B cell (primary cell): ENCODE measurements around the gene MEF2C. TPM values are rescaled to one million over a fixed set of nuclear protein-coding genes. Genes with fewer than 3 reads are reported as not detected.
"Not testable (repeated sequence)": the region's sequence is repeated elsewhere in the genome, so short reads cannot be mapped to it uniquely, and the experiment has no call there.

Experiments used
- ATAC-seq: fragments of 200-7000 bp; cut with Tn5 transposase; one replicate; pipeline ENCODE4 v1.10.0; 2021; ENCODE audit warnings: low read depth, mild to moderate bottlenecking, moderate number of reproducible peaks, moderate library complexity
- CTCF ChIA-PET: fragments of 350-600 bp; sonication (Branson Sonifier 250); formaldehyde crosslinking; loops from one replicate; lab custom pipeline; 2021; ENCODE audit warnings: antibody characterized with exemption, inconsistent platforms; lab: Charles Lee
- POLR2A ChIA-PET: fragments of 350-600 bp; sonication (Branson Sonifier 250); formaldehyde crosslinking; loops from one replicate; lab custom pipeline; 2021; ENCODE audit warnings: antibody characterized with exemption; lab: Charles Lee
- DNase-seq: peaks from one replicate; pipeline ENCODE4 v3.0.0; 2013
- H2AFZ ChIP-seq: 2 replicates; pipeline ENCODE4 v1.6.1; 2012; ENCODE audit warnings: mild to moderate bottlenecking, low read depth, low read length; ENCODE audit not compliant: insufficient read depth, poor library complexity, severe bottlenecking
- H3K27ac ChIP-seq, 2 donors: 1 replicate in 1 of 2; 2 replicates in 1 of 2; pipeline ENCODE4 v1.5.1; 2012 to 2013; ENCODE audit warnings: low read length in 2 of 2, mild to moderate bottlenecking in 2 of 2, moderate library complexity in 1 of 2
- H3K27me3 ChIP-seq, 4 experiments: fragments of 200-600 bp in 1 of 4; sonication (generic) in 1 of 4; replicated peaks in 1 of 4; 1 replicate in 2 of 4; 2 replicates in 2 of 4; pipeline versions ENCODE4 v1.6.1 to v1.7.0; 2013 to 2016; ENCODE audit warnings: low read length in 3 of 4, mild to moderate bottlenecking in 2 of 4, mixed read lengths in 1 of 4, moderate library complexity in 1 of 4; ENCODE audit not compliant: insufficient read depth in 4 of 4, control insufficient read depth in 3 of 4; ENCODE audit errors: control extremely low read depth in 1 of 4
- H3K36me3 ChIP-seq, 2 experiments: replicated peaks in 1 of 2; 1 replicate in 1 of 2; 2 replicates in 1 of 2; pipeline versions ENCODE4 v1.6.1 to v1.7.1; 2013; ENCODE audit warnings: low read length in 1 of 2; ENCODE audit not compliant: insufficient read depth in 2 of 2, control insufficient read depth in 1 of 2; ENCODE audit errors: control extremely low read depth in 1 of 2, extremely low read depth in 1 of 2
- H3K4me1 ChIP-seq, 2 donors: fragments of 200-600 bp in 1 of 2; sonication (generic) in 1 of 2; 1 replicate in 1 of 2; 2 replicates in 1 of 2; pipeline versions ENCODE4 v1.5.1 to v1.6.1; 2013 to 2017; ENCODE audit warnings: low read length in 2 of 2; ENCODE audit not compliant: control insufficient read depth in 2 of 2, insufficient read depth in 2 of 2
- H3K4me2 ChIP-seq: replicated peaks from 2 replicates; pipeline ENCODE3; 2012; ENCODE audit warnings: mild to moderate bottlenecking, low read depth, low read length; ENCODE audit not compliant: poor library complexity, severe bottlenecking
- H3K4me3 ChIP-seq, 5 experiments: fragments of 200-600 bp in 1 of 5; sonication (generic) in 1 of 5; 1 replicate in 3 of 5; 2 replicates in 2 of 5; pipeline versions ENCODE4 v1.5.1 to v1.7.0; 2011 to 2016; ENCODE audit warnings: low read length in 4 of 5, mild to moderate bottlenecking in 4 of 5, low read depth in 2 of 5, control low read depth in 1 of 5, moderate library complexity in 1 of 5; ENCODE audit not compliant: insufficient read depth in 1 of 5; ENCODE audit errors: control extremely low read depth in 1 of 5, extremely low read depth in 1 of 5
- H3K79me2 ChIP-seq: fragments of 200-600 bp; sonication (generic); one replicate; pipeline ENCODE4 v1.6.0; 2016; ENCODE audit warnings: low read length; ENCODE audit not compliant: control insufficient read depth, insufficient read depth
- H3K9ac ChIP-seq: fragments of 200-600 bp; sonication (generic); 2 replicates; pipeline ENCODE4 v1.6.1; 2017; ENCODE audit warnings: mild to moderate bottlenecking, low read length, moderate library complexity
- H3K9me3 ChIP-seq, 3 donors: one replicate each; pipeline versions ENCODE4 v1.6.1 to v1.7.1; 2013; ENCODE audit warnings: low read length in 2 of 3; ENCODE audit not compliant: control insufficient read depth in 2 of 3, insufficient read depth in 1 of 3; ENCODE audit errors: control extremely low read depth in 1 of 3
- H4K20me1 ChIP-seq: 2 replicates; pipeline ENCODE4 v1.6.0; 2012; ENCODE audit warnings: mild to moderate bottlenecking, low read length; ENCODE audit not compliant: insufficient read depth, control insufficient read depth, poor library complexity, severe bottlenecking
- H3K27ac Mint-ChIP-seq: one replicate; pipeline ENCODE4 v1.8.0; 2021; ENCODE audit warnings: mixed read lengths
- H3K27me3 Mint-ChIP-seq: one replicate; pipeline ENCODE4 v1.8.0; 2021; ENCODE audit warnings: mixed read lengths
- H3K4me1 Mint-ChIP-seq: one replicate; pipeline ENCODE4 v1.8.0; 2021; ENCODE audit warnings: mixed read lengths
- H3K4me3 Mint-ChIP-seq: one replicate; pipeline ENCODE4 v1.8.0; 2021; ENCODE audit warnings: mixed read lengths
- H3K9me3 Mint-ChIP-seq: one replicate; pipeline ENCODE4 v1.8.0; 2022; ENCODE audit warnings: mixed read lengths; ENCODE audit not compliant: insufficient read depth
- WGBS: methylation state at CpG from one replicate; pipeline ENCODE4 v1.1.5; 2013; ENCODE audit warnings: missing lambda C conversion rate; ENCODE audit not compliant: insufficient coverage; 5-methylcytosine and 5-hydroxymethylcytosine counted together
- intact Hi-C: fragments of 100-400 bp; cut with micrococcal nuclease; formaldehyde crosslinking; loops from one replicate; pipeline ENCODE4 v1.10.0; 2022
- polyA plus RNA-seq: library from polyadenylated mRNA; depleted of rRNA; stranded (reverse); fragments of >200 nt; gene quantifications from 2 replicates; pipeline ENCODE4 v1.2.3, GENCODE V29; 2012
- total RNA-seq, 2 donors: library from RNA; stranded (reverse); fragments of 120-200 nt in 1 of 2; gene quantifications; 1 replicate in 1 of 2; 2 replicates in 1 of 2; pipeline versions ENCODE4 v1.2.3 to v1.2.4, GENCODE V29; 2013 to 2022

MEF2C gene
- total and polyA plus RNA-seq, 2 donors (not counting 1 experiment from before 2014, with no cell fraction given), result 97.4 to 354 TPM

DNA sequence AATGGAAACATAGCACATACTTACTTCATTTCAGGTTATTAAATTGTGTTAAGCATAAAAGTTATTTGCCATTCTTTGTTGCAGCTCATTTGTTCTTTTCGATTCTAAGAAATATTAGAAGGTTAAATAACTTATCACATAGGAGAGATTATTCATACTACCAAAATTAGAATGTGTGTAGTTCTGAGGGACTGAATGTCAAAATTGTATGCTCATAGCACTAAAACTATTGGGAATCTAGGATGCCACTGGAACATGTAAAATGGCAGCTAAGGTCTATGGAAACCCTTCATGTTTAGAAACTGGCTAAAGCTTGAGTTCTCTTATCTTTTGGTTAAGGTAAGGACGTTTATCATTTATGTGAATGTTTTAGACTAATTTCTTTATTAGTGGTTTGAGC lies 21.5 kb upstream of the MEF2C start:
- CTCF ChIA-PET, H3K4me1 ChIP-seq, H2AFZ ChIP-seq, H3K4me3 Mint-ChIP-seq, POLR2A ChIA-PET, H3K79me2 ChIP-seq, H4K20me1 ChIP-seq, H3K36me3 ChIP-seq, ATAC-seq, H3K9me3 ChIP-seq, H3K9ac ChIP-seq, intact Hi-C loops, H3K4me2 ChIP-seq, DNase-seq, H3K27me3 Mint-ChIP-seq, H3K9me3 Mint-ChIP-seq, H3K4me3 ChIP-seq, H3K4me1 Mint-ChIP-seq, H3K27ac Mint-ChIP-seq, H3K27ac ChIP-seq, H3K27me3 ChIP-seq: not testable (repeated sequence)
- WGBS, result no CpG with 5 or more reads among the region's 2 CpGs

DNA sequence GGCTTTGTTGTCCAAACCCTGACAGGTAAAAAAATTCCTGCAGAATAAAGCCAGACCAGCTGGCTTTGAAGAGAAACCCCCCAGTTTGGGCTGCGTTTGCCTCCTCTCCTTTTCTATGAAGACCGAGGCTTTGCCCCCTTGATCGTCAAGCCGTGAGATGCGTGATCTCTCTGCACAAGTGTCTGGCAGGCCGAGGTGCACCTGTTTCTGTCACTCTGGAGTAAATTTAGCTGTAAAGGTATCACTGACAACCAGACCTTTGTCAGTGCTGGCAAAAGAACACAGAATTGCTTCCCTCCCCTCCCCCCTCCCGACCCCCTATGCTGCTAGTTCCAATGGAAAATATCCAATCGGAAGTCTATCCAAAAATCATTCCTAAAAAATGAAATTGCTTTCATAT lies 21.0 kb upstream of the MEF2C start:
- H3K4me3 Mint-ChIP-seq, H3K36me3 ChIP-seq, H3K9ac ChIP-seq, POLR2A ChIA-PET, H3K27me3 Mint-ChIP-seq, H3K4me3 ChIP-seq, H4K20me1 ChIP-seq, H3K4me2 ChIP-seq, H3K27ac Mint-ChIP-seq, DNase-seq, CTCF ChIA-PET, ATAC-seq, H3K4me1 ChIP-seq, H3K9me3 ChIP-seq, H3K27ac ChIP-seq, H3K27me3 ChIP-seq, intact Hi-C loops, H3K9me3 Mint-ChIP-seq, H3K79me2 ChIP-seq, H2AFZ ChIP-seq, H3K4me1 Mint-ChIP-seq: not testable (repeated sequence)
- WGBS, result no CpG with 5 or more reads among the region's 8 CpGs

DNA sequence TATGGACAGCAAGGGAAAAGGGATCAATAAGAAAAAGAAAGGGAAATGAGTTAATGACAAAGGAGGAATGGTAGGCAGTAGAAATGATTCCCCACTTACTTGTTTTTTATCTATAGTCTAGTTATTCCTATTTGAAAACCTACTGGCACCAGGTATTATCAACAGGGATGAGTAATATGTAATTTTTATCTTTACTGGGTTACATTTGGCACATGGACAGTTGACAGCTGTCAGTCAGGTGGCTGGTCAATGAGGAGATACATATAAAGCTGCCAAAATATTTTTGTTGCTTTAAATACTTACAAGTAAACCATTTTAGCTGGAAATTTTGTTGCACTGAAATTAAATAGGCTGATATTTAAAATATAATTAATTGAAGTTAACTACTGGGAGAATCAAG lies 18.1 kb upstream of the MEF2C start:
- DNase-seq, H3K36me3 ChIP-seq, CTCF ChIA-PET, H3K9me3 ChIP-seq, H3K4me2 ChIP-seq, H2AFZ ChIP-seq, H3K27ac Mint-ChIP-seq, POLR2A ChIA-PET, H3K27me3 Mint-ChIP-seq, H3K4me1 ChIP-seq, H3K27ac ChIP-seq, H4K20me1 ChIP-seq, H3K4me3 Mint-ChIP-seq, ATAC-seq, H3K9me3 Mint-ChIP-seq, intact Hi-C loops, H3K9ac ChIP-seq, H3K27me3 ChIP-seq, H3K4me3 ChIP-seq: not testable (repeated sequence)
- H3K79me2 ChIP-seq, result peaks cover 17% of the 10 kb centered on the region
- peaks cover 11% of the 10 kb centered on the region for H3K4me1 Mint-ChIP-seq
